Heart left ventricle (tissue), 13 donors: ENCODE results near the gene GMPR.
"Not testable (repeated sequence)": the region's sequence is repeated elsewhere in the genome, so short reads cannot be mapped to it uniquely, and the experiment has no call there.

Experiments used
- POLR2A ChIP-seq, 2 donors: fragments of 450-650 bp; IDR thresholded peaks; one replicate each; pipeline ENCODE4 v1.6.1; 2017; ENCODE audit warnings: antibody characterized with exemption in 2 of 2, mild to moderate bottlenecking in 2 of 2, moderate library complexity in 2 of 2
- TF ChIP-seq, protein P1 (sequence below), 12 donors: fragments of 200-600 bp; sonication (generic) in 4 of 12; IDR thresholded peaks; one replicate each; pipeline versions ENCODE4 v1.5.0 to v1.8.0; 2018 to 2022; ENCODE audit warnings: antibody characterized with exemption in 12 of 12, mild to moderate bottlenecking in 5 of 12
- donor health status: ischemic (EF 13 %, LVEDD 7.1; RV severe dilation, severe dysfunction).
- donor health status: DM: no; HTN: yes; CAD: no.
- donor health status: DM: no; HTN: no; CAD: no.
- donor health status: ischemic (EF 25% LVEDD 6.9; RV normal size, moderate dysfunction).
- donor health status: ischemic (EF 25% LVEDD 5.7; RV mildly dilated, moderate dysfunction).
- donor health status: ischemic (EF 35%, LVEDD 5.7; RV mildly dilated, moderate dysfunction).
- donor health status: nonischemic (EF 11% LVEDD 7.7; RV severe dilation, severe dysfunction).
- donor health status: DM: yes; HTN: yes; CAD: no.
- donor health status: PGD.
- donor health status: ischemic (EF 29% LVEDD 5.4; RV normal size, mild dysfunction).
- donor health status: nonischemic (EF 23%, LVEDD 6.1; RV moderate dilation, normal function).

DNA sequence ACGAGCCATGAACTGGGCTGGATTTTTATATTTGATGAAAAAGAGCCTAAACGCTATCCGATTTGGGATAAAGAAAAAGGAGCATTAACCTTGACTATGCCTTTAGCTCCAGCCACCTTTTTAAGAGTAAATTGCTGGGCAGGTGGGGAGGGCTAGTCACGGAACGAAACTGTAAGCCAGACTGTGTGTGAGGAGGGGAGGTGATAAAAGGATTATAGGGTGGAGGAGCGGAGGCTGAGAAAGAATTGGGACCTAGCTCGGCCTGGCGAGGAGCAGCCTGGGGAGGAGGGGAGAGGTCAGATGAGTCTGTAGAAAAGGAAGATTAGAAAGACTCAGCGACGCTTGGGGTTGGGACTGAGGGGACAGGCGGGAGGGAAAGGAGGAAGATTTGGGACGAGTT is 24.4 kb downstream of the GMPR start:
- TF ChIP-seq POLR2A (IDR thresholded peaks at IDR 0.05), result not testable (repeated sequence)
- TF ChIP-seq, protein P1, sequence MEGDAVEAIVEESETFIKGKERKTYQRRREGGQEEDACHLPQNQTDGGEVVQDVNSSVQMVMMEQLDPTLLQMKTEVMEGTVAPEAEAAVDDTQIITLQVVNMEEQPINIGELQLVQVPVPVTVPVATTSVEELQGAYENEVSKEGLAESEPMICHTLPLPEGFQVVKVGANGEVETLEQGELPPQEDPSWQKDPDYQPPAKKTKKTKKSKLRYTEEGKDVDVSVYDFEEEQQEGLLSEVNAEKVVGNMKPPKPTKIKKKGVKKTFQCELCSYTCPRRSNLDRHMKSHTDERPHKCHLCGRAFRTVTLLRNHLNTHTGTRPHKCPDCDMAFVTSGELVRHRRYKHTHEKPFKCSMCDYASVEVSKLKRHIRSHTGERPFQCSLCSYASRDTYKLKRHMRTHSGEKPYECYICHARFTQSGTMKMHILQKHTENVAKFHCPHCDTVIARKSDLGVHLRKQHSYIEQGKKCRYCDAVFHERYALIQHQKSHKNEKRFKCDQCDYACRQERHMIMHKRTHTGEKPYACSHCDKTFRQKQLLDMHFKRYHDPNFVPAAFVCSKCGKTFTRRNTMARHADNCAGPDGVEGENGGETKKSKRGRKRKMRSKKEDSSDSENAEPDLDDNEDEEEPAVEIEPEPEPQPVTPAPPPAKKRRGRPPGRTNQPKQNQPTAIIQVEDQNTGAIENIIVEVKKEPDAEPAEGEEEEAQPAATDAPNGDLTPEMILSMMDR (IDR thresholded peaks at IDR 0.05), result not testable (repeated sequence)
